Measurements from ENCODE around the gene PLAC1.

DNA sequence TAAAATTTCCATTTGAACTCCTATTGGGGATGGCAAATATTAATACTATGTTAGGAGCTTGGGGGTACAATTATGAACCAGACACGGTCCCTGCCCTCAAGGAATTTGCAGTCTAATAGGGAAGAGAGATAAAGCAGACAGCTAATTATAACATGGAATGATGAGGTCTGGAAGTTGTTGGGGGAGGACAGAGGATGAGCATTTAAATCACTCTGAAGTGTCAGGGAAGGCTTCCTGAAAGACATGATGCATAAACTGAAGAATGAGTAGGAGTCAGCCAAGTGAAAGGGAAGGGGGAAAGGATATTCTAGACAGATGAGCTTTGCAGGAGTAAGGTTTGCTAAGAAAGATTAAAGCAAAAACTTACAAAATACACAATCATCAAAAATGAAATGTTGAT, 15.9 kb downstream of the PLAC1 start:
- TF ChIP-seq, protein P1, sequence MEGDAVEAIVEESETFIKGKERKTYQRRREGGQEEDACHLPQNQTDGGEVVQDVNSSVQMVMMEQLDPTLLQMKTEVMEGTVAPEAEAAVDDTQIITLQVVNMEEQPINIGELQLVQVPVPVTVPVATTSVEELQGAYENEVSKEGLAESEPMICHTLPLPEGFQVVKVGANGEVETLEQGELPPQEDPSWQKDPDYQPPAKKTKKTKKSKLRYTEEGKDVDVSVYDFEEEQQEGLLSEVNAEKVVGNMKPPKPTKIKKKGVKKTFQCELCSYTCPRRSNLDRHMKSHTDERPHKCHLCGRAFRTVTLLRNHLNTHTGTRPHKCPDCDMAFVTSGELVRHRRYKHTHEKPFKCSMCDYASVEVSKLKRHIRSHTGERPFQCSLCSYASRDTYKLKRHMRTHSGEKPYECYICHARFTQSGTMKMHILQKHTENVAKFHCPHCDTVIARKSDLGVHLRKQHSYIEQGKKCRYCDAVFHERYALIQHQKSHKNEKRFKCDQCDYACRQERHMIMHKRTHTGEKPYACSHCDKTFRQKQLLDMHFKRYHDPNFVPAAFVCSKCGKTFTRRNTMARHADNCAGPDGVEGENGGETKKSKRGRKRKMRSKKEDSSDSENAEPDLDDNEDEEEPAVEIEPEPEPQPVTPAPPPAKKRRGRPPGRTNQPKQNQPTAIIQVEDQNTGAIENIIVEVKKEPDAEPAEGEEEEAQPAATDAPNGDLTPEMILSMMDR (IDR thresholded peaks at IDR 0.05), result no peak
- TF ChIP-seq POLR2A (IDR thresholded peaks at IDR 0.05), result no peak

Measured in uterus (tissue), 2 donors.